ENCODE results near the gene HSD17B4. TPM values are rescaled to one million over a fixed set of nuclear protein-coding genes. Genes with fewer than 3 reads are reported as not detected.
"Not testable (repeated sequence)": the region's sequence is repeated elsewhere in the genome, so short reads cannot be mapped to it uniquely, and the experiment has no call there.

HSD17B4 gene
- total RNA-seq, 1 donor from 2014 or later: 98.4 TPM

DNA sequence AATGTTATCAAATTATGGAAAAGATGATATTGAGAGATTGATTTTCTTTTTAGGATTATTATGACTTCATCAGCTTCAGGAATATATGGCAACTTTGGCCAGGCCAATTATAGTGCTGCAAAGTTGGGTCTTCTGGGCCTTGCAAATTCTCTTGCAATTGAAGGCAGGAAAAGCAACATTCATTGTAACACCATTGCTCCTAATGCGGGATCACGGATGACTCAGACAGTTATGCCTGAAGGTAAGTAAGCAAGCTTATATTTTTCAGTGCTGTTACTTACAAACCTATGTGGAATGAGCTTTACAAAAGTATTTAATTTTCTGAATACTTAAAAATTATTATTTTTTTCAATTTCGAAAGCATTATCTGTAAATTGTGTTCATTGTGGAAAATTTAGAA lies 26.5 kb downstream of the HSD17B4 start:
- Mint-ChIP-seq H3K36me3 (ENCODE audit: low read depth) (peaks cover 23% of the 10 kb centered on the region), H3K9me3 (ENCODE audit: low read depth) (peaks cover 4% of the 10 kb centered on the region), H3K4me3 (ENCODE audit: unreplicated experiment) (no peak overlapping the region), H3K27ac (ENCODE audit: unreplicated experiment) (no peak overlapping the region), H3K4me1 (ENCODE audit: low read depth) (peaks cover 9% of the 10 kb centered on the region), H3K27me3 (ENCODE audit: low read depth) (no peaks in the 10 kb centered on the region)
- no peak for DNase-seq (ENCODE audit: low spot score)
- TF ChIP-seq, protein P1, sequence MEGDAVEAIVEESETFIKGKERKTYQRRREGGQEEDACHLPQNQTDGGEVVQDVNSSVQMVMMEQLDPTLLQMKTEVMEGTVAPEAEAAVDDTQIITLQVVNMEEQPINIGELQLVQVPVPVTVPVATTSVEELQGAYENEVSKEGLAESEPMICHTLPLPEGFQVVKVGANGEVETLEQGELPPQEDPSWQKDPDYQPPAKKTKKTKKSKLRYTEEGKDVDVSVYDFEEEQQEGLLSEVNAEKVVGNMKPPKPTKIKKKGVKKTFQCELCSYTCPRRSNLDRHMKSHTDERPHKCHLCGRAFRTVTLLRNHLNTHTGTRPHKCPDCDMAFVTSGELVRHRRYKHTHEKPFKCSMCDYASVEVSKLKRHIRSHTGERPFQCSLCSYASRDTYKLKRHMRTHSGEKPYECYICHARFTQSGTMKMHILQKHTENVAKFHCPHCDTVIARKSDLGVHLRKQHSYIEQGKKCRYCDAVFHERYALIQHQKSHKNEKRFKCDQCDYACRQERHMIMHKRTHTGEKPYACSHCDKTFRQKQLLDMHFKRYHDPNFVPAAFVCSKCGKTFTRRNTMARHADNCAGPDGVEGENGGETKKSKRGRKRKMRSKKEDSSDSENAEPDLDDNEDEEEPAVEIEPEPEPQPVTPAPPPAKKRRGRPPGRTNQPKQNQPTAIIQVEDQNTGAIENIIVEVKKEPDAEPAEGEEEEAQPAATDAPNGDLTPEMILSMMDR (IDR thresholded peaks at IDR 0.05): no peak

DNA sequence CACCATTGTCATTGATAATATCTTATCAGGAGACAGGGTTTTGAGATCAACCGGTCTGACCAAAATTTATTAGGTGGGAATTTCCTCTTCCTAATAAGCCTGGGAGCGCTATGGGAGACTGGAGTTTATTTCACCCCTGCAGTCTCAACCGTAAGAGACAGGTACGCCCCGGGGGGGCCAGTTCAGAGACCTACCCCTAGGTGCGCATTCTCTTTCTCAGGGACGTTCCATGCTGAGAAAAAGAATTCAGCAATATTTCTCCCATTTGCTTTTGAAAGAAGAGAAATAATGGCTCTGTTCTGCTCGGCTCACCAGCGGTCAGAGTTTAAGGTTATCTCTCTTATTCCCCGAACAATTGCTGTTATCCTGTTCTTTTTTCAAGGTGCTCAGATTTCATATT lies 28.3 kb downstream of the HSD17B4 start:
- H3K9me3 Mint-ChIP-seq (ENCODE audit: low read depth); H3K27ac Mint-ChIP-seq (ENCODE audit: unreplicated experiment); H3K4me3 Mint-ChIP-seq (ENCODE audit: unreplicated experiment); DNase-seq (ENCODE audit: low spot score); H3K4me1 Mint-ChIP-seq (ENCODE audit: low read depth); H3K27me3 Mint-ChIP-seq (ENCODE audit: low read depth): not testable (repeated sequence)
- H3K36me3 Mint-ChIP-seq (ENCODE audit: low read depth): peaks cover 23% of the 10 kb centered on the region

DNA sequence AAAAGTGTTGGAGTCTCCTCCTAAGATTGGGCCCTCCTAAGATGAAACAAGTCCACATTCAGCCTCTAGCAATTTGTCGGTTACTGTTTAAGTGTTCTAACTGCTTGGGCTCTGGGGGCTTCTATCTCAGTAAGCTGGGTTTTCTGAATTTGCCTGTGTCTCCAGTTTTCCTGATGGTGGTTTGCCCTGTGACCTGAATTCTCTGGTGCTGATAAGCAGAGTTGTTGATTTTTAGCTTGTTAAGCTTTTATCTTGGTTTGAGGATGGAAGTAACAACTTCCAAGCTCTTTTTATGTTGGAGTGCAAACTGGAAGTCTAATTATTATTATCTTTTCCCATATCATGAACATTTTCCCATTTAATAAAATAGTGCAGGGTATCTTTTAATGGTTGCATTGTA lies 30.9 kb downstream of the HSD17B4 start:
- Mint-ChIP-seq H3K27me3 (ENCODE audit: low read depth) (no peaks in the 10 kb centered on the region), H3K4me1 (ENCODE audit: low read depth) (peaks cover 5% of the 10 kb centered on the region), H3K36me3 (ENCODE audit: low read depth) (peaks cover 22% of the 10 kb centered on the region), H3K4me3 (ENCODE audit: unreplicated experiment) (no peak overlapping the region), H3K9me3 (ENCODE audit: low read depth) (peaks cover 4% of the 10 kb centered on the region), H3K27ac (ENCODE audit: unreplicated experiment) (no peak overlapping the region)
- no peak for DNase-seq (ENCODE audit: low spot score)
- TF ChIP-seq, protein P1 (IDR thresholded peaks at IDR 0.05): no peak

DNA sequence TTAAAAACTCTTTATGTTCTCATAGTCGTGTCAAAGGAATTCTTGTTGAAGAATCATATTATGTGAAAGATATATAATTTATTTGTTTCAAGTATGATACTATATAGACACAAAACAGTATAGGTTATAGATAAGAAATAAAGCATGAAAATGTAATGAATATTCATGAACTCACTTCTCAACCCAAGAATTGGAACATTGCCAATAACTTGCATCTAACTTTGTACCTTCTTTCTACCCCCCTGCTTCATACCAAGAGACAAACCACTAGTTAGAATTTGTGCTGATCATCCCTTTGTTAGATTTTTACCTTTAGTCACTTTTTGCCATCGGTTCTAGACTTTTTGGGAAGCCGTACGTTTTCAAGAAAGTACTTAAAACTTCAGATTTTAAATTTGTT lies 32.6 kb downstream of the HSD17B4 start:
- no peak overlapping the region for H3K4me3 Mint-ChIP-seq (ENCODE audit: unreplicated experiment)
- H3K9me3 Mint-ChIP-seq (ENCODE audit: low read depth): peaks cover 4% of the 10 kb centered on the region
- peaks cover 18% of the 10 kb centered on the region for H3K36me3 Mint-ChIP-seq (ENCODE audit: low read depth)
- DNase-seq (ENCODE audit: low spot score): no peak
- H3K4me1 Mint-ChIP-seq (ENCODE audit: low read depth): peaks cover 5% of the 10 kb centered on the region
- TF ChIP-seq, protein P1 (IDR thresholded peaks at IDR 0.05): no peak
- no peaks in the 10 kb centered on the region for H3K27me3 Mint-ChIP-seq (ENCODE audit: low read depth)
- no peak overlapping the region for H3K27ac Mint-ChIP-seq (ENCODE audit: unreplicated experiment)

DNA sequence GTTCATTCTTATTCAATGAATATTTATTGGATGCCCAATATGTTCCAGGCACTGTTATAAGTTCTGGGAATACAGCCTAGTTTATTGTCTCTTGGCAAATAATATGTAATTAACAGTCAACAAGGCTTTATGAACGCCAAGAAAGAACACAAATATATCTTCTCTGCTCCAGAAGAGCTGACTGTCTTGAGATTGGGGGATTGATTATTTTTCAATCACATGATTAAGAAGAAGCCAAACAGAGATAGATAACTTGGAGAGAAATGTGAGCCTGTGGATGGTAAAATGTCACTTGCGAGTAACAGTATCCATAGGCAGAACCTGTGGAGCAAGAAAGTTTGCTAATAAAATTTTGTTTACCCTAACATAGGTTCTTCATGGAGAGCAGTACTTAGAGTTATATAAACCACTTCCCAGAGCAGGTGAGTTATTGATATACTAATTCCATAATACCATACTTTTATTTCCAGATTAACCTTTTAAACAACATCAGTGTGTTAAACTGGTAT lies 49.4 kb downstream of the HSD17B4 start:
- TF ChIP-seq, protein P1 (IDR thresholded peaks at IDR 0.05): no peak
- Mint-ChIP-seq H3K27ac (ENCODE audit: unreplicated experiment) (no peak overlapping the region), H3K4me3 (ENCODE audit: unreplicated experiment) (no peak overlapping the region), H3K27me3 (ENCODE audit: low read depth) (no peaks in the 10 kb centered on the region), H3K9me3 (ENCODE audit: low read depth) (peaks cover 23% of the 10 kb centered on the region), H3K4me1 (ENCODE audit: low read depth) (no peaks in the 10 kb centered on the region), H3K36me3 (ENCODE audit: low read depth) (peaks cover 31% of the 10 kb centered on the region)
- no peak for DNase-seq (ENCODE audit: low spot score)

DNA sequence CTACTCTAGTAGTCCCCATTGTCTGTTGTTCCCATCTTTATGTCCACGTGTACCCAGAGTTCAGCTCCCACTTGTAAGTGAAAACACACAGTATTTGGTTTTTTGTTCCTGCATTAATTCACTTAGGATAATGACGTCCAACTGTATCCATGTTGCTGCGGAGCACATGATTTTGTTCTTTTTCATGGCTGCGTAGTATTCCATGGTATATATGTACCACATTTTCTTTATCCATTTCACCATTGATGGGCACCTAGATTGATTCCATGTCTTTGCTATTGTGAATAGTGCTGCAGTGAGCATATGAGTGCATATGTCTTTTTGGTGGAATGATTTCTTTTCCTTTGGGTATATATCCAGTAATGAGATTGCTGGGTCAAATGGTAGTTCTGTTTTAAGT lies 51.6 kb downstream of the HSD17B4 start:
- H3K4me1 Mint-ChIP-seq (ENCODE audit: low read depth); H3K27ac Mint-ChIP-seq (ENCODE audit: unreplicated experiment); DNase-seq (ENCODE audit: low spot score); H3K27me3 Mint-ChIP-seq (ENCODE audit: low read depth); H3K4me3 Mint-ChIP-seq (ENCODE audit: unreplicated experiment): not testable (repeated sequence)
- peaks cover 29% of the 10 kb centered on the region for H3K36me3 Mint-ChIP-seq (ENCODE audit: low read depth)
- peaks cover 23% of the 10 kb centered on the region for H3K9me3 Mint-ChIP-seq (ENCODE audit: low read depth)

All from chondrocyte (in vitro differentiated cells).